Measurements from ENCODE around the gene OSM. TPM values are rescaled to one million over a fixed set of nuclear protein-coding genes. Genes with fewer than 3 reads are reported as not detected.

Gene OSM
- total RNA-seq, 6 experiments from 2014 or later, result not detected

DNA sequence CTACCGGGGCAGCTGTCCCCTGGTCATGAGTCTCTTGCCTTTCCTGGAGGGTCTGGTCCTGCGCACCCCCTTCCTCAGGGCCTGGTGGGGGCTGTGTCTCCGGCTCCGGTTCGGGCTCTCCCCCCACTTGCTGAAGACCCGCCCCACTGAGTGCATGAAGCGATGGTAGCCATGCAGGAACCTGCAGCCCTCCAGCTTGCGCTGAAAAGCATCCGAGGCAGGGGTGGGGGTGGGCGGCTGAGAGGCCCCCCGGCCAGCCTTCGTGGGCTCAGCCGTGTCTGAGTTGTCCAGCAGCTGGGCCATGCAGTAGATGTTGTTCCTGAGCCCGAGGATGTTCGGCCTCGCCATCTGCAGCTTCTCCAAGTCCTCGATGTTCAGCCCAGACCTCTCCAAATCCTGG is 2.8 kb downstream of the OSM start:
- Mint-ChIP-seq H3K27me3 (ENCODE audit: insufficient read depth) (peaks cover 13% of the 10 kb centered on the region), H3K4me3 (no peak overlapping the region), H3K36me3 (ENCODE audit: low read depth) (no peaks in the 10 kb centered on the region), H3K9me3 (no peaks in the 10 kb centered on the region), H3K27ac (no peak overlapping the region), H3K4me1 (ENCODE audit: low read depth) (peaks cover 6% of the 10 kb centered on the region)
- DNase-seq, result no peak
- TF ChIP-seq, protein P1, sequence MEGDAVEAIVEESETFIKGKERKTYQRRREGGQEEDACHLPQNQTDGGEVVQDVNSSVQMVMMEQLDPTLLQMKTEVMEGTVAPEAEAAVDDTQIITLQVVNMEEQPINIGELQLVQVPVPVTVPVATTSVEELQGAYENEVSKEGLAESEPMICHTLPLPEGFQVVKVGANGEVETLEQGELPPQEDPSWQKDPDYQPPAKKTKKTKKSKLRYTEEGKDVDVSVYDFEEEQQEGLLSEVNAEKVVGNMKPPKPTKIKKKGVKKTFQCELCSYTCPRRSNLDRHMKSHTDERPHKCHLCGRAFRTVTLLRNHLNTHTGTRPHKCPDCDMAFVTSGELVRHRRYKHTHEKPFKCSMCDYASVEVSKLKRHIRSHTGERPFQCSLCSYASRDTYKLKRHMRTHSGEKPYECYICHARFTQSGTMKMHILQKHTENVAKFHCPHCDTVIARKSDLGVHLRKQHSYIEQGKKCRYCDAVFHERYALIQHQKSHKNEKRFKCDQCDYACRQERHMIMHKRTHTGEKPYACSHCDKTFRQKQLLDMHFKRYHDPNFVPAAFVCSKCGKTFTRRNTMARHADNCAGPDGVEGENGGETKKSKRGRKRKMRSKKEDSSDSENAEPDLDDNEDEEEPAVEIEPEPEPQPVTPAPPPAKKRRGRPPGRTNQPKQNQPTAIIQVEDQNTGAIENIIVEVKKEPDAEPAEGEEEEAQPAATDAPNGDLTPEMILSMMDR (IDR thresholded peaks at IDR 0.05), result no peak

DNA sequence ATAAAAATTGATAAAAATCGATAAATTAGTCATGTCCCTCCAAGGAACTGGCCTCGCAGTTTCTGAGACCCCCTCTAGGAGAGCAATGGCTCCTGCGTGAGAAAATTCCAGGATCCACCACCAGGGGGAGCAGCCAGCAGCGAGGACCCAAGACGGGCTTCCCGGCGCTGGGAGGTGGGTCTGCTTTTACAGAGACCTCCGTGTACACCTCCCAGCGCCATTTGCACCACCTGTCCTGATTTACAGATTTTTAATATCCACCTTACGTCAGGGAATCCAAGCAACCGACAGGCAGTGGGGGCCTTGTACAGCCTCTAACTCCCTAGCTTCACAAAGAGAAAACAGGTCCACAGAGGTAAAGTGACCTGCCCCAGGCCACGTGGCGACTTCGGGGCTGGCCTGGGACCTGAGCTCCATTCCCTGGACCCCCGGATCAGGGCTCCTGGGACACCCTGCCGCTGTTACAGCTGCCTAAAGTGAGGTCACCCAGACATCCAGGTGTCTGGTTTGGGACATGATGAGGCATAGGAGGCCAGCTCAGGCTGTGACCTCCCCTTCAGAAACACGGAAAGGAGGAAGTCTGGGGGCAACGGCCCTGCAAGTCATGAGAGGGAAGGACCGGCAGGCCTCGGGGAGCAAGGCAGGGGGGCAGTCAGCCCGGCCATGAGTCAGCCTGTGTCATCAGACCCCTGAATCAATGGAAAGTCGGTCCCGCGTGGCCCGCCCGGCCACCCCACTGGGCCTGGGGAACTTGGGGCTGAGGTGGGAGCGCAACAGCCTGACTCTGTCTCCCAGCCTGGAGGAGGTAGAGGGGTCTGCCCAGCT is 3.5 kb downstream of the OSM start:
- Mint-ChIP-seq H3K4me1 (ENCODE audit: low read depth) (peaks cover 6% of the 10 kb centered on the region), H3K9me3 (no peaks in the 10 kb centered on the region), H3K36me3 (ENCODE audit: low read depth) (no peaks in the 10 kb centered on the region), H3K4me3 (peak overlapping the region; percentile 69), H3K27me3 (ENCODE audit: insufficient read depth) (peaks cover 13% of the 10 kb centered on the region), H3K27ac (peak overlapping the region; percentile 48; the same call in 1 of the 2 replicates)
- TF ChIP-seq, protein P1 (IDR thresholded peaks at IDR 0.05), result peak; percentile 100
- peak; percentile 22 for DNase-seq

DNA sequence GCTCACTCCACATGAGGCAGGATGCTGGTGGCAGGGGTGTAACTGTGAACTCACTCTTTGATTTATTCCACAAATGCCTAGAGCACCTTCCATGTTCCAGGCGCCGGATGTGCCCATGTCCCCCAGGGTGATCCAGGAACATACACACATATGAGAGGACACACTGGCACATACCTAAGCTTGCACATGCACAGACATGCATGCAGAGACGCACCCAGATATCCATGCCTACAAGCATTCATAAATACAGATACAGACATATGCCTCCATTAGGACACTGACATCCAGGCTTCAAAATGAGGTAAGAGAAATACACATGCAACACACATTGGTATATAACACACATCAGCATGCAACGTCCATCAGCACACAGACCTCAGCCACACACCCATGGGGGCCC is 4.5 kb downstream of the OSM start:
- DNase-seq, result no peak
- Mint-ChIP-seq H3K27me3 (ENCODE audit: insufficient read depth) (peaks cover 13% of the 10 kb centered on the region), H3K36me3 (ENCODE audit: low read depth) (no peaks in the 10 kb centered on the region), H3K27ac (no peak overlapping the region), H3K4me3 (no peak overlapping the region), H3K9me3 (no peaks in the 10 kb centered on the region), H3K4me1 (ENCODE audit: low read depth) (peaks cover 6% of the 10 kb centered on the region)
- TF ChIP-seq, protein P1 (IDR thresholded peaks at IDR 0.05), result no peak

DNA sequence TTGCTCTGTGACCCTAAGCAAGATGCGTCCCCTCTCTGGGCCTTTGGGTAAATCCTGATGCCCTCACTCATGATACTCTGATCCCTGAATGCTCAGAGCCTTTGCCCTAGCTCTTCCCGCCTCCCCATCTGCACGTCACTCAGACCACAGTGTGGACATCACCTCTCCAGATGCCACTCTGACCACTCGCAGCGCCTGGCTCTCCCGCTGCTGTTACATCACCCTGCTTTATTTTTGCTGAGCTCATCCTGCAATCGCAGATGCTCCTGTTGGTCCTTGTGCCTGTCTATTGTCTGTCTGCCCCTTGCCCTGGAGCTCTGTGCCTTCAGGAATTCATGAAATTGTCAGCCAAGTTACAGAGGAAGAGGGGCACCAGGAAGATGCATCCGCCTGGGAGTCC is 5.5 kb downstream of the OSM start:
- Mint-ChIP-seq H3K4me1 (ENCODE audit: low read depth) (peaks cover 6% of the 10 kb centered on the region), H3K27ac (no peak overlapping the region), H3K4me3 (no peak overlapping the region), H3K27me3 (ENCODE audit: insufficient read depth) (peaks cover 13% of the 10 kb centered on the region), H3K9me3 (no peaks in the 10 kb centered on the region), H3K36me3 (ENCODE audit: low read depth) (no peaks in the 10 kb centered on the region)
- TF ChIP-seq, protein P1 (IDR thresholded peaks at IDR 0.05), result no peak
- DNase-seq, result no peak

DNA sequence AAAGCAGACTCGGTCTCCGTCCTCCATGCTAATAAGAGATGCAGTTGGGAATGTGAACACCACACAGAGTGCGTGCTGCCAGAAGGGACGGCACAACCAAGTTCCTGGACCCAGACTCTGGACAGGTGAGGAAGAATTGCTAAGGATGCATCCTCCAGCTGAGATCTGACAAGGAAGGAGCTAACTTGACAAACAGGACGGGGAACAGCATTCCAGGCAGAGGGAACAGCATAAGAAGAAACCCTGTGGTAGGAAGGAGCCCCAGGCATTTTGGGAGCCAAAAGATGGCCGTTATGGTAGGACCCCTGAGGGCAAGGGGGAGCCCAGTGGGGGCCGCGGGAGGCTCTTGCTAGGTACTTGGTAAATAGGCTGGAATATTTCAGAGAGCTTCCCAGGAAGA is 6.0 kb downstream of the OSM start:
- H3K36me3 Mint-ChIP-seq (ENCODE audit: low read depth), result no peaks in the 10 kb centered on the region
- no peaks in the 10 kb centered on the region for H3K9me3 Mint-ChIP-seq
- no peak overlapping the region for H3K27ac Mint-ChIP-seq
- peaks cover 13% of the 10 kb centered on the region for H3K27me3 Mint-ChIP-seq (ENCODE audit: insufficient read depth)
- H3K4me1 Mint-ChIP-seq (ENCODE audit: low read depth), result peaks cover 6% of the 10 kb centered on the region
- TF ChIP-seq, protein P1 (IDR thresholded peaks at IDR 0.05), result no peak
- no peak overlapping the region for H3K4me3 Mint-ChIP-seq
- DNase-seq, result no peak

Data from HFFc6 (cell line).